MCF 10A (cell line): ENCODE results near the gene SNAPIN. TPM values are rescaled to one million over a fixed set of nuclear protein-coding genes. Genes with fewer than 3 reads are reported as not detected.

Experiments
- BruUV-seq: library from RNA; stranded (reverse); fragments of 400-500 nt; replicated peaks from 2 replicates; lab custom pipeline; 2021; lab: Mats Ljungman, UMichigan
- CTCF ChIA-PET: fragments of 300-600 bp; sonication (Branson Sonifier 250); formaldehyde crosslinking; extraction: SDS; loops from one replicate; lab custom pipeline; 2021; ENCODE audit warnings: antibody characterized with exemption, inconsistent platforms; lab: Yijun Ruan, JAX
- POLR2A ChIA-PET: fragments of 300-600, 350-650 bp; sonication (Branson Sonifier 250); formaldehyde crosslinking; extraction: SDS; loops from one replicate; lab custom pipeline; 2020; ENCODE audit warnings: antibody characterized with exemption, inconsistent platforms; lab: Yijun Ruan, JAX
- DNase-seq: peaks from one replicate; pipeline ENCODE4 v3.0.0-alpha.2; 2018; ENCODE audit not compliant: unreplicated experiment
- H3K27ac Mint-ChIP-seq: one replicate; pipeline ENCODE4 v1.8.0; 2022; ENCODE audit warnings: mild to moderate bottlenecking, low read depth, mixed read lengths; ENCODE audit not compliant: unreplicated experiment
- H3K27me3 Mint-ChIP-seq: one replicate; pipeline ENCODE4 v1.8.0; 2022; ENCODE audit warnings: mixed read lengths; ENCODE audit not compliant: insufficient read depth, unreplicated experiment
- H3K36me3 Mint-ChIP-seq: one replicate; pipeline ENCODE4 v1.8.0; 2022; ENCODE audit warnings: mild to moderate bottlenecking, moderate library complexity, mixed read lengths; ENCODE audit not compliant: insufficient read depth, unreplicated experiment
- H3K4me1 Mint-ChIP-seq: one replicate; pipeline ENCODE4 v1.8.0; 2022; ENCODE audit warnings: mixed read lengths; ENCODE audit not compliant: insufficient read depth, unreplicated experiment
- H3K4me3 Mint-ChIP-seq: one replicate; pipeline ENCODE4 v1.8.0; 2022; ENCODE audit warnings: mild to moderate bottlenecking, moderate library complexity, mixed read lengths; ENCODE audit not compliant: unreplicated experiment
- H3K9me3 Mint-ChIP-seq: one replicate; pipeline ENCODE4 v1.8.0; 2022; ENCODE audit warnings: mixed read lengths; ENCODE audit not compliant: unreplicated experiment
- CTCF ChIP-seq: fragments of 200-600 bp; IDR thresholded peaks from one replicate; pipeline ENCODE4 v1.8.0; 2022; ENCODE audit warnings: antibody characterized with exemption, mild to moderate bottlenecking; ENCODE audit not compliant: unreplicated experiment
- intact Hi-C: fragments of 100-400 bp; cut with micrococcal nuclease; formaldehyde crosslinking; loops from 2 replicates; pipeline ENCODE4 v1.14.1; 2022
- total RNA-seq: library from RNA; stranded (reverse); gene quantifications from 2 replicates; pipeline ENCODE4 v1.2.3, GENCODE V29; 2022

Gene SNAPIN
- total RNA-seq, 1 experiment from 2014 or later, result 63.7 TPM

- POLR2A ChIA-PET, result interaction anchor here (1.3 to 46.1 kb wide), 3 partner anchors 9 to 55 kb away, joined by 3 to 1272 read pairs (median 1272); partner anchors contain the start of genes CHTOP, S100A1, S100A13 and S100A14
- intact Hi-C loops, result no loop called here
- Mint-ChIP-seq H3K9me3 (no peaks in the 10 kb centered on the region), H3K36me3 (peaks cover 43% of the 10 kb centered on the region), H3K27ac (no peak overlapping the region), H3K4me1 (peaks cover 31% of the 10 kb centered on the region), H3K27me3 (no peaks in the 10 kb centered on the region), H3K4me3 (peak overlapping the region; percentile 84)
- no peak for DNase-seq
- CTCF ChIA-PET, result interaction anchor here (0.6 to 9.3 kb wide), 10 partner anchors 9 to 272 kb away, joined by 3 to 195 read pairs (median 5); partner anchors contain the start of genes CHTOP, S100A14 and S100A16
- no TSS peak for BruUV-seq
- TF ChIP-seq CTCF, result no peak
Observed at GRCh38 chr1:153624965-153625611, 33.4 kb upstream of the SNAPIN start.

GRCh38 chr1:153626477-153626903, 32.0 kb upstream of the SNAPIN start:
- H3K9me3 Mint-ChIP-seq, result no peaks in the 10 kb centered on the region
- intact Hi-C loops, result loop anchor here (2.0 kb wide), 2 partner anchors 32 to 44 kb away; partner anchors contain the start of genes ILF2 and SNAPIN
- ChIA-PET POLR2A (interaction anchor here (1.0 to 46.1 kb wide), 19 partner anchors 8 to 364 kb away, joined by 3 to 1272 read pairs (median 6); partner anchors contain the start of genes CHTOP, JTB, RPS27 and S100A1), CTCF (interaction anchor here (0.6 to 9.3 kb wide), 20 partner anchors 11 to 225 kb away, joined by 3 to 195 read pairs (median 4); partner anchors contain the start of genes S100A14, S100A16 and SNAPIN)
- H3K27me3 Mint-ChIP-seq, result no peaks in the 10 kb centered on the region
- H3K4me3 Mint-ChIP-seq, result peak overlapping the region; percentile 84
- no peak for DNase-seq
- H3K27ac Mint-ChIP-seq, result peak overlapping the region; percentile 91
- peaks cover 32% of the 10 kb centered on the region for H3K4me1 Mint-ChIP-seq
- no peak for TF ChIP-seq CTCF
- BruUV-seq, result no TSS peak
- H3K36me3 Mint-ChIP-seq, result peaks cover 37% of the 10 kb centered on the region

GRCh38 chr1:153626904-153627714, 31.4 kb upstream of the SNAPIN start, which contains the start of gene S100A13:
Gene S100A13, minus strand, starts transcription at chr1:153627505. Its CDS starts 1,033 bp downstream, at chr1:153626472.
- Mint-ChIP-seq H3K27ac (peak within 1 kb of the TSS; percentile 91), H3K36me3 (peaks cover 35% of the 10 kb centered on the region), H3K9me3 (no peaks in the 10 kb centered on the region), H3K27me3 (no peaks in the 10 kb centered on the region), H3K4me3 (peak within 1 kb of the TSS; percentile 84), H3K4me1 (peaks cover 38% of the 10 kb centered on the region)
- DNase-seq, result peak; percentile 98
- intact Hi-C loops, result loop anchor here (1.0 to 2.0 kb wide), 3 partner anchors 32 to 55 kb away; partner anchors contain the start of genes ILF2 and SNAPIN
- BruUV-seq, result TSS peak; percentile 66
- POLR2A ChIA-PET, result interaction anchor here (0.6 to 46.1 kb wide), 26 partner anchors 7 to 793 kb away, joined by 3 to 1272 read pairs (median 4); partner anchors contain the start of genes CHTOP, CREB3L4, INTS3 and JTB
- peak; percentile 86 for TF ChIP-seq CTCF
- CTCF ChIA-PET, result interaction anchor here (0.6 to 9.3 kb wide), 33 partner anchors 12 to 1266 kb away, joined by 3 to 195 read pairs (median 4); partner anchors contain the start of genes S100A14, S100A16 and SNAPIN
